ENCODE data around the gene TMEM202. TPM values are rescaled to one million over a fixed set of nuclear protein-coding genes. Genes with fewer than 3 reads are reported as not detected.
"Not testable (repeated sequence)": the region's sequence is repeated elsewhere in the genome, so short reads cannot be mapped to it uniquely, and the experiment has no call there.

Gene TMEM202
- total RNA-seq, 1 donor from 2014 or later = not detected

GRCh38 chr15:72379856-72380430 lies 18.2 kb upstream of the TMEM202 start:
- Mint-ChIP-seq H3K4me1 (peaks cover 21% of the 10 kb centered on the region), H3K36me3 (ENCODE audit: low read depth) (peaks cover 12% of the 10 kb centered on the region), H3K4me3 (no peak overlapping the region), H3K27ac (no peak overlapping the region), H3K27me3 (peaks cover 9% of the 10 kb centered on the region), H3K9me3 (no peaks in the 10 kb centered on the region)
- TF ChIP-seq CTCF (IDR thresholded peaks at IDR 0.05) = no peak
- ATAC-seq (ENCODE audit: low read depth) (no peak), DNase-seq (no peak)
- ChIA-PET POLR2A (no interaction called here), CTCF (no interaction called here)
- intact Hi-C loops (cut with micrococcal nuclease) = loop anchor here (5.0 kb wide), 2 partner anchors 152 to 263 kb away; partner anchors contain the start of genes MYO9A and SENP8

- POLR2A ChIA-PET = no interaction called here
- intact Hi-C loops (cut with micrococcal nuclease) = no loop called here
- peaks cover 15% of the 10 kb centered on the region for H3K4me1 Mint-ChIP-seq
- no peak for DNase-seq
- no peak for TF ChIP-seq CTCF (IDR thresholded peaks at IDR 0.05)
- H3K4me3 Mint-ChIP-seq = no peak overlapping the region
- H3K27ac Mint-ChIP-seq = no peak overlapping the region
- peaks cover 6% of the 10 kb centered on the region for H3K36me3 Mint-ChIP-seq (ENCODE audit: low read depth)
- no peak for ATAC-seq (ENCODE audit: low read depth)
- H3K27me3 Mint-ChIP-seq = peaks cover 14% of the 10 kb centered on the region
- no peaks in the 10 kb centered on the region for H3K9me3 Mint-ChIP-seq
- CTCF ChIA-PET = no interaction called here
These were observed 17.4 kb upstream of the TMEM202 start for GRCh38 chr15:72380743-72381142.

- no peak for TF ChIP-seq CTCF (IDR thresholded peaks at IDR 0.05)
- H3K4me1 Mint-ChIP-seq = peaks cover 6% of the 10 kb centered on the region
- H3K27me3 Mint-ChIP-seq = peaks cover 18% of the 10 kb centered on the region
- no peak overlapping the region for H3K4me3 Mint-ChIP-seq
- DNase-seq (no peak), ATAC-seq (ENCODE audit: low read depth) (no peak)
- ChIA-PET POLR2A (no interaction called here), CTCF (no interaction called here)
- intact Hi-C loops (cut with micrococcal nuclease) = no loop called here
- H3K9me3 Mint-ChIP-seq = no peaks in the 10 kb centered on the region
- H3K27ac Mint-ChIP-seq = no peak overlapping the region
- H3K36me3 Mint-ChIP-seq (ENCODE audit: low read depth) = no peaks in the 10 kb centered on the region
These were observed 16.0 kb upstream of the TMEM202 start for GRCh38 chr15:72382146-72382545.

- Mint-ChIP-seq H3K9me3 (no peaks in the 10 kb centered on the region), H3K4me3 (no peak overlapping the region)
- TF ChIP-seq CTCF (IDR thresholded peaks at IDR 0.05) = no peak
These were observed 10.4 kb upstream of the TMEM202 start for GRCh38 chr15:72387741-72388140.

GRCh38 chr15:72389231-72389630 lies 8.9 kb upstream of the TMEM202 start:
- no peak overlapping the region for H3K4me3 Mint-ChIP-seq
- no peaks in the 10 kb centered on the region for H3K36me3 Mint-ChIP-seq (ENCODE audit: low read depth)
- ChIA-PET CTCF (no interaction called here), POLR2A (interaction anchor here (0.6 kb wide), 1 partner anchor 50 kb away, joined by 5 read pairs; no protein-coding TSS in a partner anchor)
- peaks cover 29% of the 10 kb centered on the region for H3K27me3 Mint-ChIP-seq
- intact Hi-C loops (cut with micrococcal nuclease) = no loop called here
- H3K4me1 Mint-ChIP-seq = no peaks in the 10 kb centered on the region
- ATAC-seq (ENCODE audit: low read depth) (no peak), DNase-seq (no peak)
- TF ChIP-seq CTCF (IDR thresholded peaks at IDR 0.05) = no peak
- H3K27ac Mint-ChIP-seq = no peak overlapping the region
- H3K9me3 Mint-ChIP-seq = no peaks in the 10 kb centered on the region

More at GRCh38 chr15:72387741-72388140, 10.4 kb upstream of the TMEM202 start:
- Mint-ChIP-seq H3K36me3 (ENCODE audit: low read depth) (no peaks in the 10 kb centered on the region), H3K27me3 (peaks cover 31% of the 10 kb centered on the region), H3K4me1 (no peaks in the 10 kb centered on the region), H3K27ac (no peak overlapping the region)
- DNase-seq = no peak
- ChIA-PET CTCF (no interaction called here), POLR2A (no interaction called here)
- ATAC-seq (ENCODE audit: low read depth) = no peak
- intact Hi-C loops (cut with micrococcal nuclease) = no loop called here

- intact Hi-C loops (cut with micrococcal nuclease); H3K4me1 Mint-ChIP-seq; CTCF ChIA-PET; H3K27ac Mint-ChIP-seq; ATAC-seq (ENCODE audit: low read depth); H3K27me3 Mint-ChIP-seq; DNase-seq; H3K36me3 Mint-ChIP-seq (ENCODE audit: low read depth); H3K4me3 Mint-ChIP-seq; POLR2A ChIA-PET; H3K9me3 Mint-ChIP-seq: not testable (repeated sequence)
These were observed 1.8 kb upstream of the TMEM202 start for GRCh38 chr15:72396331-72396730.
